HEK293T (cell line): Measurements from ENCODE around the gene EMC10.
A peak's percentile ranks its signal among the peaks of the same experiment; 100 is the strongest.

Experiments used
- CTCF ChIA-PET: fragments of 350-600 bp; formaldehyde crosslinking; extraction: SDS; loops from one replicate; lab custom pipeline; 2021; ENCODE audit warnings: antibody characterized with exemption, inconsistent platforms; lab: Yijun Ruan, JAX
- POLR2A ChIA-PET: fragments of 350-600 bp; formaldehyde crosslinking; extraction: SDS; loops from one replicate; lab custom pipeline; 2020; ENCODE audit warnings: antibody characterized with exemption, inconsistent platforms; lab: Yijun Ruan, JAX
- DNase-seq: peaks from one replicate; pipeline ENCODE4 v3.0.0; 2012; ENCODE audit warnings: mixed read lengths; ENCODE audit errors: extremely low spot score
- ARNT ChIP-seq: fragments of 450-650 bp; IDR thresholded peaks from 2 replicates; pipeline ENCODE4 v1.6.1; 2017; ENCODE audit warnings: mild to moderate bottlenecking
- BHLHE40 ChIP-seq: fragments of 450-650 bp; IDR thresholded peaks from 2 replicates; pipeline ENCODE4 v1.6.1; 2016; ENCODE audit warnings: mild to moderate bottlenecking, moderate library complexity, borderline replicate concordance
- CTBP1 ChIP-seq: fragments of 450-650 bp; IDR thresholded peaks from 2 replicates; pipeline ENCODE4 v1.6.1; 2016; ENCODE audit warnings: borderline replicate concordance
- ELF4 ChIP-seq: fragments of 450-650 bp; IDR thresholded peaks from 2 replicates; pipeline ENCODE4 v1.6.1; 2017; ENCODE audit warnings: antibody characterized with exemption
- FOXA1 ChIP-seq: fragments of 450-650 bp; IDR thresholded peaks from 2 replicates; pipeline ENCODE4 v1.6.1; 2016; ENCODE audit warnings: mild to moderate bottlenecking
- FOXK2 ChIP-seq: fragments of 450-650 bp; IDR thresholded peaks from 2 replicates; pipeline ENCODE4 v1.6.1; 2016; ENCODE audit warnings: mild to moderate bottlenecking
- FOXM1 ChIP-seq: fragments of 450-650 bp; IDR thresholded peaks from 2 replicates; pipeline ENCODE4 v1.6.1; 2017; ENCODE audit warnings: mild to moderate bottlenecking, borderline replicate concordance
- HDGF ChIP-seq: fragments of 450-650 bp; IDR thresholded peaks from 2 replicates; pipeline ENCODE4 v1.6.1; 2017; ENCODE audit warnings: antibody characterized with exemption, borderline replicate concordance
- L3MBTL2 ChIP-seq: fragments of 450-650 bp; conservative IDR thresholded peaks from 2 replicates; pipeline ENCODE4 v1.6.1; 2016; ENCODE audit warnings: mild to moderate bottlenecking
- LEF1 ChIP-seq: fragments of 450-650 bp; IDR thresholded peaks from 2 replicates; pipeline ENCODE4 v1.6.1; 2017; ENCODE audit warnings: mild to moderate bottlenecking, borderline replicate concordance
- NFRKB ChIP-seq: fragments of 450-650 bp; IDR thresholded peaks from 2 replicates; pipeline ENCODE4 v1.6.1; 2016; ENCODE audit warnings: mild to moderate bottlenecking, moderate library complexity
- PKNOX1 ChIP-seq: fragments of 450-650 bp; IDR thresholded peaks from 2 replicates; pipeline ENCODE4 v1.6.1; 2016
- SP1 ChIP-seq: fragments of 450-650 bp; IDR thresholded peaks from 2 replicates; pipeline ENCODE4 v1.6.1; 2017
- SUZ12 ChIP-seq: fragments of 450-650 bp; IDR thresholded peaks from 2 replicates; pipeline ENCODE4 v1.6.1; 2016; ENCODE audit warnings: mild to moderate bottlenecking
- TARDBP ChIP-seq: fragments of 450-650 bp; IDR thresholded peaks from 2 replicates; pipeline ENCODE4 v1.6.1; 2016
- ZNF384 ChIP-seq: fragments of 450-650 bp; IDR thresholded peaks from 2 replicates; pipeline ENCODE4 v1.6.1; 2016

EMC10 gene

GRCh38 chr19:50430888-50431342 lies 45.4 kb upstream of the EMC10 start:
- ChIA-PET CTCF (no interaction called here), POLR2A (interaction anchor here (0.8 kb wide), 1 partner anchor 61 kb away, joined by 3 read pairs; no protein-coding TSS in a partner anchor)
- no peak for DNase-seq
- TF ChIP-seq TARDBP = no peak
- TF ChIP-seq ZNF384 = no peak
- TF ChIP-seq FOXM1 = no peak

GRCh38 chr19:50431343-50432220 lies 44.7 kb upstream of the EMC10 start:
- DNase-seq = peak; percentile 95
- ChIA-PET POLR2A (interaction anchor here (0.8 to 1.1 kb wide), 2 partner anchors 56 to 61 kb away, joined by 3 to 4 read pairs; partner anchors contain the start of gene NR1H2), CTCF (no interaction called here)
- TF ChIP-seq HDGF (no peak), L3MBTL2 (peak; percentile 57; the same call in 1 of the 2 replicates), LEF1 (no peak), PKNOX1 (no peak), ARNT (no peak), BHLHE40 (no peak), FOXM1 (no peak), SUZ12 (no peak), TARDBP (no peak)

- peak; percentile 42 for DNase-seq
- TF ChIP-seq LEF1 = no peak
- no peak for TF ChIP-seq CTBP1
- no peak for TF ChIP-seq FOXA1
- TF ChIP-seq BHLHE40 = no peak
- no peak for TF ChIP-seq SUZ12
- TF ChIP-seq ZNF384 = no peak
- no peak for TF ChIP-seq FOXM1
- TF ChIP-seq NFRKB = no peak
- TF ChIP-seq L3MBTL2 = no peak
- TF ChIP-seq FOXK2 = no peak
- no peak for TF ChIP-seq HDGF
- TF ChIP-seq ELF4 = no peak
- CTCF ChIA-PET = no interaction called here
- POLR2A ChIA-PET = interaction anchor here (1.1 kb wide), 1 partner anchor 56 kb away, joined by 4 read pairs; the partner anchor contains the start of gene NR1H2
Observed at GRCh38 chr19:50432221-50433028, 43.9 kb upstream of the EMC10 start, which contains the start of gene MYBPC2. Gene MYBPC2 (plus strand): TSS chr19:50432892. CDS start chr19:50432954, 62 bp downstream.

- TF ChIP-seq SUZ12 (no peak), ARNT (no peak), ZNF384 (no peak), CTBP1 (no peak), ELF4 (no peak), TARDBP (no peak)
- ChIA-PET POLR2A (no interaction called here), CTCF (no interaction called here)
- DNase-seq = no peak
Observed at GRCh38 chr19:50433201-50434180, 42.8 kb upstream of the EMC10 start.

- no peak for TF ChIP-seq TARDBP
- TF ChIP-seq HDGF = no peak
- no peak for TF ChIP-seq FOXM1
- TF ChIP-seq BHLHE40 = no peak
- TF ChIP-seq NFRKB = no peak
- no peak for TF ChIP-seq SUZ12
- TF ChIP-seq LEF1 = no peak
- no peak for TF ChIP-seq FOXK2
- TF ChIP-seq PKNOX1 = no peak
- TF ChIP-seq ELF4 = no peak
- ChIA-PET POLR2A (no interaction called here), CTCF (no interaction called here)
- DNase-seq = no peak
Observed at GRCh38 chr19:50434525-50434924, 41.8 kb upstream of the EMC10 start.

GRCh38 chr19:50435221-50435620 lies 41.1 kb upstream of the EMC10 start:
- DNase-seq = no peak
- TF ChIP-seq ARNT (no peak), ELF4 (no peak), ZNF384 (no peak), TARDBP (no peak), BHLHE40 (no peak), FOXK2 (no peak), SP1 (no peak), SUZ12 (no peak), NFRKB (no peak), FOXM1 (no peak), HDGF (no peak), L3MBTL2 (no peak), PKNOX1 (no peak), FOXA1 (no peak), CTBP1 (no peak), LEF1 (no peak)
- POLR2A ChIA-PET = no interaction called here
- CTCF ChIA-PET = no interaction called here
